ENCODE data around the gene TFB2M. TPM values are rescaled to one million over a fixed set of nuclear protein-coding genes. Genes with fewer than 3 reads are reported as not detected.

The TFB2M gene
- total and polyA plus RNA-seq, 10 of the 15 experiments (the other 5 are each of a cell fraction or from before 2014, with no cell fraction given) = 25.2 to 66.0 (median 36.1) TPM

DNA sequence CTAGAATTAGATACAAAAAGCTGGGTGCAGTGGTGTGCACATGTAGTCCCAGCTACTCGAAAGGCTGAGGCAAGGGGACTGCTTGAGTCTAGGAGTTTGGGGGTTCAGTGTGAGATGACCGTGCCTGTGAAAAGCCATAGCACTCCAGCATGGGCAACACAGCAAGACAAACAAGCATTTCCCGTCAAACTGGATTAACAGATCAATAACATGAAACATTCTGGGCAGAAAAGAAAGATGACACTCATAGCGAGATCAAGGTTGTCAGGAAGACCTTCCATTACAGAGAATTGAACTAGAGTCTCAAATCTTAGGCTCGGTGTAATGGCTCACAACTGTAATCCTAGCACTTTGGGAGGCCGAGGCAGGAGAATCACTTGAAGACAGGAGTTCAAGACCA lies 14.0 kb downstream of the TFB2M start (continued):
- no peak for TF ChIP-seq RB1 (IDR thresholded peaks at IDR 0.05; ENCODE audit: borderline replicate concordance)
- TF ChIP-seq, protein P1, sequence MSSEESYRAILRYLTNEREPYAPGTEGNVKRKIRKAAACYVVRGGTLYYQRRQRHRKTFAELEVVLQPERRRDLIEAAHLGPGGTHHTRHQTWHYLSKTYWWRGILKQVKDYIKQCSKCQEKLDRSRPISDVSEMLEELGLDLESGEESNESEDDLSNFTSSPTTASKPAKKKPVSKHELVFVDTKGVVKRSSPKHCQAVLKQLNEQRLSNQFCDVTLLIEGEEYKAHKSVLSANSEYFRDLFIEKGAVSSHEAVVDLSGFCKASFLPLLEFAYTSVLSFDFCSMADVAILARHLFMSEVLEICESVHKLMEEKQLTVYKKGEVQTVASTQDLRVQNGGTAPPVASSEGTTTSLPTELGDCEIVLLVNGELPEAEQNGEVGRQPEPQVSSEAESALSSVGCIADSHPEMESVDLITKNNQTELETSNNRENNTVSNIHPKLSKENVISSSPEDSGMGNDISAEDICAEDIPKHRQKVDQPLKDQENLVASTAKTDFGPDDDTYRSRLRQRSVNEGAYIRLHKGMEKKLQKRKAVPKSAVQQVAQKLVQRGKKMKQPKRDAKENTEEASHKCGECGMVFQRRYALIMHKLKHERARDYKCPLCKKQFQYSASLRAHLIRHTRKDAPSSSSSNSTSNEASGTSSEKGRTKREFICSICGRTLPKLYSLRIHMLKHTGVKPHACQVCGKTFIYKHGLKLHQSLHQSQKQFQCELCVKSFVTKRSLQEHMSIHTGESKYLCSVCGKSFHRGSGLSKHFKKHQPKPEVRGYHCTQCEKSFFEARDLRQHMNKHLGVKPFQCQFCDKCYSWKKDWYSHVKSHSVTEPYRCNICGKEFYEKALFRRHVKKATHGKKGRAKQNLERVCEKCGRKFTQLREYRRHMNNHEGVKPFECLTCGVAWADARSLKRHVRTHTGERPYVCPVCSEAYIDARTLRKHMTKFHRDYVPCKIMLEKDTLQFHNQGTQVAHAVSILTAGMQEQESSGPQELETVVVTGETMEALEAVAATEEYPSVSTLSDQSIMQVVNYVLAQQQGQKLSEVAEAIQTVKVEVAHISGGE (CRISPR knock-in tag; IDR thresholded peaks at IDR 0.05) = no peak

DNA sequence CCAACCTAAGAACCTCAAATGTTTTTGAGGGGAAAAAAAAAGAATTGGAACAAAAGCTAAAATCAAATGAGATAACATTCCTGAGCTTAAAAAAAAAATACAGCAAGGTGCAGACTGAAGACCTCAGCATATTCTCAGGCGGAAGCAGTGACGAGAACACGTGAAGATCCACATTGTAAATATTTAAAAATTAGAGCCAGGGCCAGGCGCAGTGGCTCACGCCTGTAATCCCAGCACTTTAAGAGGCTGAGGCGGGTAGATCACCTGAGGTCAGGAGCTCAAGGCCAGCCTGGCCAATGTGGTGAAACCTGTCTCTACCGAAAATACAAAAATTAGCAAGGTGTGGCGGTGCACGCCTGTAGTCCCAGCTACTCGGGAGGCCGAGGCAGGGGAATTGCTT lies 15.7 kb downstream of the TFB2M start:
- no peak overlapping the region for H3K9ac ChIP-seq (ENCODE audit: control insufficient read depth, insufficient read depth, low read length)
- H3K9me3 ChIP-seq (replicated peaks; ENCODE audit: control insufficient read depth, insufficient read depth, low read length) = no peaks in the 10 kb centered on the region
- H3K36me3 ChIP-seq (ENCODE audit: control insufficient read depth in 2 of 2, insufficient read depth in 2 of 2, low read length in 1 of 2) = peaks cover 7 to 9% of the 10 kb centered on the region in 2 experiments
- 70% methylated on average over 11 of the region's 11 CpGs for WGBS (ENCODE audit: insufficient coverage, insufficient replicate concordance, low lambda C conversion rate, missing lambda C conversion rate)
- H3K4me2 ChIP-seq (ENCODE audit: control insufficient read depth, insufficient read depth) = no peak overlapping the region
- intact Hi-C loops (cut with micrococcal nuclease; ENCODE audit: unreplicated experiment) (no loop called here), in situ Hi-C loops (cut with MboI) (no loop called here)
- ATAC-seq = no peak
- POLR2A ChIA-PET = interaction anchor here (0.6 kb wide), 2 partner anchors 36 to 734 kb away, joined by 3 to 6 read pairs; no protein-coding TSS in a partner anchor
- no peaks in the 10 kb centered on the region; the same call in 1 of the 2 replicates for H3K79me2 ChIP-seq (ENCODE audit: control insufficient read depth, insufficient read depth, low read length)
- no peak overlapping the region for H3K4me3 ChIP-seq
- H2AFZ ChIP-seq (ENCODE audit: control insufficient read depth, low read depth, low read length) = no peak overlapping the region
- H3K4me1 ChIP-seq (ENCODE audit: control insufficient read depth, insufficient read depth, low read length) = no peaks in the 10 kb centered on the region
- RAD21 ChIA-PET (ENCODE audit: unreplicated experiment) = no interaction called here
- SMC1A ChIA-PET (ENCODE audit: uncharacterized antibody, unreplicated experiment) = interaction anchor here (1.5 kb wide), 1 partner anchor 10 kb away, joined by 4 read pairs; no protein-coding TSS in a partner anchor
- CTCF ChIA-PET = no interaction called here
- BruUV-seq (replicated peaks) = no TSS peak
- no peaks in the 10 kb centered on the region for H3K27me3 ChIP-seq (replicated peaks in 1 of 2; ENCODE audit: control insufficient read depth in 2 of 2, insufficient read depth in 2 of 2, low read length in 1 of 2)
- no peaks in the 10 kb centered on the region for H4K20me1 ChIP-seq (ENCODE audit: control insufficient read depth, insufficient read depth)
- no peak overlapping the region for H3K27ac ChIP-seq (ENCODE audit: control insufficient read depth, insufficient read depth)
- no peak for DNase-seq (ENCODE audit: low read depth, low spot score)
- FAIRE-seq = no peak
- no peak for TF ChIP-seq PAX8 (IDR thresholded peaks at IDR 0.05)
- TF ChIP-seq MXI1 (IDR thresholded peaks at IDR 0.05; ENCODE audit: low read depth, low read length) = no peak
- TF ChIP-seq EP300 (IDR thresholded peaks at IDR 0.05; ENCODE audit: borderline replicate concordance in 1 of 2, control insufficient read depth in 1 of 2, low read depth in 2 of 2, low read length in 2 of 2) = no peak
- TF ChIP-seq, protein P2, sequence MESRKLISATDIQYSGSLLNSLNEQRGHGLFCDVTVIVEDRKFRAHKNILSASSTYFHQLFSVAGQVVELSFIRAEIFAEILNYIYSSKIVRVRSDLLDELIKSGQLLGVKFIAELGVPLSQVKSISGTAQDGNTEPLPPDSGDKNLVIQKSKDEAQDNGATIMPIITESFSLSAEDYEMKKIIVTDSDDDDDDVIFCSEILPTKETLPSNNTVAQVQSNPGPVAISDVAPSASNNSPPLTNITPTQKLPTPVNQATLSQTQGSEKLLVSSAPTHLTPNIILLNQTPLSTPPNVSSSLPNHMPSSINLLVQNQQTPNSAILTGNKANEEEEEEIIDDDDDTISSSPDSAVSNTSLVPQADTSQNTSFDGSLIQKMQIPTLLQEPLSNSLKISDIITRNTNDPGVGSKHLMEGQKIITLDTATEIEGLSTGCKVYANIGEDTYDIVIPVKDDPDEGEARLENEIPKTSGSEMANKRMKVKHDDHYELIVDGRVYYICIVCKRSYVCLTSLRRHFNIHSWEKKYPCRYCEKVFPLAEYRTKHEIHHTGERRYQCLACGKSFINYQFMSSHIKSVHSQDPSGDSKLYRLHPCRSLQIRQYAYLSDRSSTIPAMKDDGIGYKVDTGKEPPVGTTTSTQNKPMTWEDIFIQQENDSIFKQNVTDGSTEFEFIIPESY (IDR thresholded peaks at IDR 0.05) = no peak
- no peak for TF ChIP-seq JUND (IDR thresholded peaks at IDR 0.05; ENCODE audit: low read depth, low read length)
- TF ChIP-seq, protein P3, sequence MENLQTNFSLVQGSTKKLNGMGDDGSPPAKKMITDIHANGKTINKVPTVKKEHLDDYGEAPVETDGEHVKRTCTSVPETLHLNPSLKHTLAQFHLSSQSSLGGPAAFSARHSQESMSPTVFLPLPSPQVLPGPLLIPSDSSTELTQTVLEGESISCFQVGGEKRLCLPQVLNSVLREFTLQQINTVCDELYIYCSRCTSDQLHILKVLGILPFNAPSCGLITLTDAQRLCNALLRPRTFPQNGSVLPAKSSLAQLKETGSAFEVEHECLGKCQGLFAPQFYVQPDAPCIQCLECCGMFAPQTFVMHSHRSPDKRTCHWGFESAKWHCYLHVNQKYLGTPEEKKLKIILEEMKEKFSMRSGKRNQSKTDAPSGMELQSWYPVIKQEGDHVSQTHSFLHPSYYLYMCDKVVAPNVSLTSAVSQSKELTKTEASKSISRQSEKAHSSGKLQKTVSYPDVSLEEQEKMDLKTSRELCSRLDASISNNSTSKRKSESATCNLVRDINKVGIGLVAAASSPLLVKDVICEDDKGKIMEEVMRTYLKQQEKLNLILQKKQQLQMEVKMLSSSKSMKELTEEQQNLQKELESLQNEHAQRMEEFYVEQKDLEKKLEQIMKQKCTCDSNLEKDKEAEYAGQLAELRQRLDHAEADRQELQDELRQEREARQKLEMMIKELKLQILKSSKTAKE (IDR thresholded peaks at IDR 0.05; ENCODE audit: low read depth, poor library complexity, severe bottlenecking) = no peak
- TF ChIP-seq, protein P4, sequence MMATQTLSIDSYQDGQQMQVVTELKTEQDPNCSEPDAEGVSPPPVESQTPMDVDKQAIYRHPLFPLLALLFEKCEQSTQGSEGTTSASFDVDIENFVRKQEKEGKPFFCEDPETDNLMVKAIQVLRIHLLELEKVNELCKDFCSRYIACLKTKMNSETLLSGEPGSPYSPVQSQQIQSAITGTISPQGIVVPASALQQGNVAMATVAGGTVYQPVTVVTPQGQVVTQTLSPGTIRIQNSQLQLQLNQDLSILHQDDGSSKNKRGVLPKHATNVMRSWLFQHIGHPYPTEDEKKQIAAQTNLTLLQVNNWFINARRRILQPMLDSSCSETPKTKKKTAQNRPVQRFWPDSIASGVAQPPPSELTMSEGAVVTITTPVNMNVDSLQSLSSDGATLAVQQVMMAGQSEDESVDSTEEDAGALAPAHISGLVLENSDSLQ (IDR thresholded peaks at IDR 0.05) = no peak
- TF ChIP-seq, protein P5, sequence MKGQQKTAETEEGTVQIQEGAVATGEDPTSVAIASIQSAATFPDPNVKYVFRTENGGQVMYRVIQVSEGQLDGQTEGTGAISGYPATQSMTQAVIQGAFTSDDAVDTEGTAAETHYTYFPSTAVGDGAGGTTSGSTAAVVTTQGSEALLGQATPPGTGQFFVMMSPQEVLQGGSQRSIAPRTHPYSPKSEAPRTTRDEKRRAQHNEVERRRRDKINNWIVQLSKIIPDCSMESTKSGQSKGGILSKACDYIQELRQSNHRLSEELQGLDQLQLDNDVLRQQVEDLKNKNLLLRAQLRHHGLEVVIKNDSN (IDR thresholded peaks at IDR 0.05; ENCODE audit: borderline replicate concordance, extremely low read length, insufficient read depth, low read depth, low read length) = no peak
- no peak for TF ChIP-seq SREBF2 (IDR thresholded peaks at IDR 0.05; ENCODE audit: low read length)
